SK-N-SH (cell line): ENCODE results near the gene TRIM5.

Experiments used
- ELF1 ChIP-seq: IDR thresholded peaks from 2 replicates; pipeline ENCODE4 v1.4.0; 2012
- EZH2phosphoT487 ChIP-seq: fragments of 200-600 bp; sonication (generic); IDR thresholded peaks from 2 replicates; pipeline ENCODE4 v1.6.1; 2017; ENCODE audit warnings: low read depth, mixed run types, mild to moderate bottlenecking, antibody characterized with exemption, moderate library complexity, borderline replicate concordance
- NFIC ChIP-seq: IDR thresholded peaks from 2 replicates; pipeline ENCODE4 v1.4.0; 2012; ENCODE audit warnings: borderline replicate concordance
- RCOR1 ChIP-seq: fragments of 150-350 bp; IDR thresholded peaks from 2 replicates; pipeline ENCODE4 v1.6.1; 2017; ENCODE audit warnings: antibody characterized with exemption, low read length
- RFX5 ChIP-seq: IDR thresholded peaks from 2 replicates; pipeline ENCODE4 v1.6.1; 2012; ENCODE audit warnings: mild to moderate bottlenecking, improper control_type of control experiment, low read length
- SIN3A ChIP-seq: IDR thresholded peaks from 2 replicates; pipeline ENCODE4 v1.6.1; 2012; ENCODE audit warnings: low read depth, mild to moderate bottlenecking, low read length, moderate library complexity, borderline replicate concordance
- SMC3 ChIP-seq: IDR thresholded peaks from 2 replicates; pipeline ENCODE4 v1.6.1; 2012; ENCODE audit warnings: low read depth, low read length, improper control_type of control experiment
- YY1 ChIP-seq: IDR thresholded peaks from 2 replicates; pipeline ENCODE4 v1.4.0; 2012; ENCODE audit warnings: low read depth, mild to moderate bottlenecking
- TF ChIP-seq, protein P1 (sequence below): fragments of 200-600 bp; sonication (generic); IDR thresholded peaks from 2 replicates; pipeline ENCODE4 v1.6.1; 2017; ENCODE audit warnings: antibody characterized with exemption, mild to moderate bottlenecking, moderate library complexity
- TF ChIP-seq, protein P2 (sequence below): fragments of 150-350 bp; IDR thresholded peaks from 2 replicates; pipeline ENCODE4 v1.6.1; 2016; ENCODE audit warnings: mild to moderate bottlenecking, low read depth, low read length
- TF ChIP-seq, protein P3 (sequence below): IDR thresholded peaks from 2 replicates; pipeline ENCODE4 v1.6.1; 2012; ENCODE audit warnings: mild to moderate bottlenecking, low read depth, low read length, moderate library complexity

DNA sequence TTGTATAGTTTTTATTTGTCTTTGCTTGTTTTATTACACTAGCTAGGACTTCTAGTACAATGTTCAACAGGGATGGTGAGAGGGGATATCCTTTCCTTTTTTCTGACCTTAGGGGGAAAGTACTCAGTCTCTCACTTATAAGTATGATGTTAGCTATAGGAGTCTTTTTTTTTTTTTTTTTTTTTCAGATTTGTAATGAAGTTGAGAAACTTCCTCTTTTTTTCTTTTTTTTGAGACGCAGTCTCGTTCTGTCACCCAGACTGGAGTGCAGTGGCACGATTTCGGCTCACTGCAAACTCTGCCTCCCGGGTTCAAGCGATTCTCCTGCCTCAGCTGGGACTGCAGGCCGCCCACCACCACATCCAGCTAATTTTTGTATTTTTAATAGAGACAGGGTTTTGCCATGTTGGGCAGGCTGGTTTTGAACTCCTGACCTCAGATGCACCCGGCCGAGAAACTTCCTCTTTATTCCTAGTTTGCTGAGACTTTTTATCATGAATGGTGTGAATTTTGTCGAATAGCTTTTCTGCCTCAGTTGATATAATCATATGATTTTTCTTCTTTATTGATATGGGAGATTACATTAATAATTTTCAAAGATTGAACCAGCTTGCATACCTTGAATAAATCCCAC is 15.7 kb upstream of the TRIM5 start:
- TF ChIP-seq, protein P1, sequence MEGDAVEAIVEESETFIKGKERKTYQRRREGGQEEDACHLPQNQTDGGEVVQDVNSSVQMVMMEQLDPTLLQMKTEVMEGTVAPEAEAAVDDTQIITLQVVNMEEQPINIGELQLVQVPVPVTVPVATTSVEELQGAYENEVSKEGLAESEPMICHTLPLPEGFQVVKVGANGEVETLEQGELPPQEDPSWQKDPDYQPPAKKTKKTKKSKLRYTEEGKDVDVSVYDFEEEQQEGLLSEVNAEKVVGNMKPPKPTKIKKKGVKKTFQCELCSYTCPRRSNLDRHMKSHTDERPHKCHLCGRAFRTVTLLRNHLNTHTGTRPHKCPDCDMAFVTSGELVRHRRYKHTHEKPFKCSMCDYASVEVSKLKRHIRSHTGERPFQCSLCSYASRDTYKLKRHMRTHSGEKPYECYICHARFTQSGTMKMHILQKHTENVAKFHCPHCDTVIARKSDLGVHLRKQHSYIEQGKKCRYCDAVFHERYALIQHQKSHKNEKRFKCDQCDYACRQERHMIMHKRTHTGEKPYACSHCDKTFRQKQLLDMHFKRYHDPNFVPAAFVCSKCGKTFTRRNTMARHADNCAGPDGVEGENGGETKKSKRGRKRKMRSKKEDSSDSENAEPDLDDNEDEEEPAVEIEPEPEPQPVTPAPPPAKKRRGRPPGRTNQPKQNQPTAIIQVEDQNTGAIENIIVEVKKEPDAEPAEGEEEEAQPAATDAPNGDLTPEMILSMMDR = no peak
- TF ChIP-seq, protein P2, sequence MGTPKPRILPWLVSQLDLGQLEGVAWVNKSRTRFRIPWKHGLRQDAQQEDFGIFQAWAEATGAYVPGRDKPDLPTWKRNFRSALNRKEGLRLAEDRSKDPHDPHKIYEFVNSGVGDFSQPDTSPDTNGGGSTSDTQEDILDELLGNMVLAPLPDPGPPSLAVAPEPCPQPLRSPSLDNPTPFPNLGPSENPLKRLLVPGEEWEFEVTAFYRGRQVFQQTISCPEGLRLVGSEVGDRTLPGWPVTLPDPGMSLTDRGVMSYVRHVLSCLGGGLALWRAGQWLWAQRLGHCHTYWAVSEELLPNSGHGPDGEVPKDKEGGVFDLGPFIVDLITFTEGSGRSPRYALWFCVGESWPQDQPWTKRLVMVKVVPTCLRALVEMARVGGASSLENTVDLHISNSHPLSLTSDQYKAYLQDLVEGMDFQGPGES = no peak
- TF ChIP-seq RFX5 (no peak), YY1 (no peak), SIN3A (no peak), ELF1 (no peak), SMC3 (no peak), RCOR1 (no peak), NFIC (no peak), EZH2phosphoT487 (no peak)
- TF ChIP-seq, protein P3, sequence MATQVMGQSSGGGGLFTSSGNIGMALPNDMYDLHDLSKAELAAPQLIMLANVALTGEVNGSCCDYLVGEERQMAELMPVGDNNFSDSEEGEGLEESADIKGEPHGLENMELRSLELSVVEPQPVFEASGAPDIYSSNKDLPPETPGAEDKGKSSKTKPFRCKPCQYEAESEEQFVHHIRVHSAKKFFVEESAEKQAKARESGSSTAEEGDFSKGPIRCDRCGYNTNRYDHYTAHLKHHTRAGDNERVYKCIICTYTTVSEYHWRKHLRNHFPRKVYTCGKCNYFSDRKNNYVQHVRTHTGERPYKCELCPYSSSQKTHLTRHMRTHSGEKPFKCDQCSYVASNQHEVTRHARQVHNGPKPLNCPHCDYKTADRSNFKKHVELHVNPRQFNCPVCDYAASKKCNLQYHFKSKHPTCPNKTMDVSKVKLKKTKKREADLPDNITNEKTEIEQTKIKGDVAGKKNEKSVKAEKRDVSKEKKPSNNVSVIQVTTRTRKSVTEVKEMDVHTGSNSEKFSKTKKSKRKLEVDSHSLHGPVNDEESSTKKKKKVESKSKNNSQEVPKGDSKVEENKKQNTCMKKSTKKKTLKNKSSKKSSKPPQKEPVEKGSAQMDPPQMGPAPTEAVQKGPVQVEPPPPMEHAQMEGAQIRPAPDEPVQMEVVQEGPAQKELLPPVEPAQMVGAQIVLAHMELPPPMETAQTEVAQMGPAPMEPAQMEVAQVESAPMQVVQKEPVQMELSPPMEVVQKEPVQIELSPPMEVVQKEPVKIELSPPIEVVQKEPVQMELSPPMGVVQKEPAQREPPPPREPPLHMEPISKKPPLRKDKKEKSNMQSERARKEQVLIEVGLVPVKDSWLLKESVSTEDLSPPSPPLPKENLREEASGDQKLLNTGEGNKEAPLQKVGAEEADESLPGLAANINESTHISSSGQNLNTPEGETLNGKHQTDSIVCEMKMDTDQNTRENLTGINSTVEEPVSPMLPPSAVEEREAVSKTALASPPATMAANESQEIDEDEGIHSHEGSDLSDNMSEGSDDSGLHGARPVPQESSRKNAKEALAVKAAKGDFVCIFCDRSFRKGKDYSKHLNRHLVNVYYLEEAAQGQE = no peak
